Peyer's patch (tissue), 4 donors: Measurements from ENCODE around the gene SLC39A5.
"Not testable (repeated sequence)": the region's sequence is repeated elsewhere in the genome, so short reads cannot be mapped to it uniquely, and the experiment has no call there.

Experiments used
- CTCF ChIP-seq, 6 experiments: fragments of 450-650 bp in 4 of 6; fragments of 200-600 bp in 2 of 6; sonication (generic) in 1 of 6; IDR thresholded peaks; one replicate each; pipeline ENCODE4 v1.5.1; 2017 to 2019; ENCODE audit warnings: antibody characterized with exemption in 6 of 6, mild to moderate bottlenecking in 3 of 6, moderate library complexity in 1 of 6
- POLR2A ChIP-seq, 2 donors: fragments of 450-650 bp; IDR thresholded peaks; one replicate each; pipeline ENCODE4 v1.5.1; 2017; ENCODE audit warnings: antibody characterized with exemption in 2 of 2, mild to moderate bottlenecking in 2 of 2, moderate library complexity in 2 of 2

GRCh38 chr12:56196818-56197550 lies 32.9 kb upstream of the SLC39A5 start:
- not testable (repeated sequence) for TF ChIP-seq CTCF, POLR2A (IDR thresholded peaks at IDR 0.05)
